CD8-positive, alpha-beta memory T cell (primary cell): ENCODE results near the gene TM6SF1. TPM values are rescaled to one million over a fixed set of nuclear protein-coding genes. Genes with fewer than 3 reads are reported as not detected.
"Not testable (repeated sequence)": the region's sequence is repeated elsewhere in the genome, so short reads cannot be mapped to it uniquely, and the experiment has no call there.

Experiments
- CTCF ChIA-PET: fragments of 350-600 bp; sonication (Branson Sonifier 250); formaldehyde crosslinking; loops from one replicate; lab custom pipeline; 2021; ENCODE audit warnings: antibody characterized with exemption; lab: Charles Lee
- POLR2A ChIA-PET: fragments of 350-600 bp; sonication (Branson Sonifier 250); formaldehyde crosslinking; loops from one replicate; lab custom pipeline; 2021; ENCODE audit warnings: antibody characterized with exemption; lab: Charles Lee
- DNase-seq, 5 donors: peaks; one replicate each; pipeline versions ENCODE4 v3.0.0 to v3.0.0-alpha.2; 2020 to 2022; ENCODE audit warnings: mixed read lengths in 1 of 5
- H3K27ac ChIP-seq: one replicate; pipeline ENCODE4 v1.7.0; 2013; ENCODE audit warnings: low read depth, mild to moderate bottlenecking, low read length, moderate library complexity
- H3K27me3 ChIP-seq: 2 replicates; pipeline ENCODE4 v1.7.0; 2013; ENCODE audit warnings: low read length, mild to moderate bottlenecking; ENCODE audit not compliant: insufficient read depth, poor library complexity, severe bottlenecking
- H3K36me3 ChIP-seq: 2 replicates; pipeline ENCODE4 v1.7.0; 2013; ENCODE audit warnings: mild to moderate bottlenecking, low read length, moderate library complexity; ENCODE audit not compliant: insufficient read depth
- H3K4me1 ChIP-seq: 2 replicates; pipeline ENCODE4 v1.7.0; 2013; ENCODE audit warnings: mild to moderate bottlenecking, low read length, moderate library complexity; ENCODE audit not compliant: insufficient read depth
- H3K4me3 ChIP-seq: 2 replicates; pipeline ENCODE4 v1.7.0; 2013; ENCODE audit warnings: mild to moderate bottlenecking, low read length
- H3K9me3 ChIP-seq: 2 replicates; pipeline ENCODE4 v1.7.0; 2013; ENCODE audit warnings: mild to moderate bottlenecking, low read length
- H3K27ac Mint-ChIP-seq, 8 donors: one replicate each; pipeline ENCODE4 v1.8.0; 2020 to 2021; ENCODE audit warnings: mixed read lengths in 8 of 8, mild to moderate bottlenecking in 6 of 8, inconsistent platforms in 3 of 8, moderate library complexity in 3 of 8
- H3K27me3 Mint-ChIP-seq, 2 donors: one replicate each; pipeline ENCODE4 v1.8.0; 2020 to 2021; ENCODE audit warnings: mixed read lengths in 2 of 2, mild to moderate bottlenecking in 1 of 2, moderate library complexity in 1 of 2
- H3K36me3 Mint-ChIP-seq, 3 donors: one replicate each; pipeline ENCODE4 v1.8.0; 2020 to 2021; ENCODE audit warnings: mixed read lengths in 3 of 3, inconsistent platforms in 1 of 3, mild to moderate bottlenecking in 1 of 3
- H3K4me1 Mint-ChIP-seq, 3 donors: one replicate each; pipeline ENCODE4 v1.8.0; 2020 to 2021; ENCODE audit warnings: mixed read lengths in 3 of 3, inconsistent platforms in 1 of 3, mild to moderate bottlenecking in 1 of 3
- H3K4me3 Mint-ChIP-seq, 7 donors: one replicate each; pipeline ENCODE4 v1.8.0; 2020 to 2021; ENCODE audit warnings: mixed read lengths in 7 of 7, mild to moderate bottlenecking in 6 of 7, moderate library complexity in 4 of 7, inconsistent platforms in 2 of 7
- H3K9me3 Mint-ChIP-seq, 5 donors: one replicate each; pipeline ENCODE4 v1.8.0; 2020 to 2022; ENCODE audit warnings: mixed read lengths in 5 of 5, mild to moderate bottlenecking in 3 of 5, moderate library complexity in 2 of 5, inconsistent platforms in 1 of 5
- polyA plus RNA-seq: library from polyadenylated mRNA; unstranded; fragments of 300-500 nt; fragmentation: Illumina TruSeq; gene quantifications from one replicate; pipeline ENCODE4 v1.2.3, GENCODE V29; 2021
- total RNA-seq, 2 experiments: library from RNA; stranded (reverse); gene quantifications; one replicate each; pipeline ENCODE4 v1.2.3, GENCODE V29; 2021

The TM6SF1 gene
- total and polyA plus RNA-seq, 3 experiments from 2014 or later = 0.26 to 0.78 (median 0.55) TPM

GRCh38 chr15:83091965-83092308 lies 15.5 kb upstream of the TM6SF1 start:
- H3K4me1 Mint-ChIP-seq, DNase-seq, H3K36me3 ChIP-seq, H3K4me1 ChIP-seq, POLR2A ChIA-PET, H3K27me3 ChIP-seq, H3K27ac Mint-ChIP-seq, H3K36me3 Mint-ChIP-seq, H3K27ac ChIP-seq, H3K9me3 Mint-ChIP-seq, H3K4me3 Mint-ChIP-seq, CTCF ChIA-PET, H3K4me3 ChIP-seq, H3K9me3 ChIP-seq: not testable (repeated sequence)
- peaks cover 4 to 25% of the 10 kb centered on the region in 2 donors for H3K27me3 Mint-ChIP-seq

- Histone ChIP-seq H3K27ac (peak overlapping the region; percentile 24), H3K4me1 (no peaks in the 10 kb centered on the region), H3K4me3 (no peak overlapping the region), H3K27me3 (no peaks in the 10 kb centered on the region), H3K9me3 (no peaks in the 10 kb centered on the region), H3K36me3 (no peaks in the 10 kb centered on the region)
- peaks cover 4 to 28% of the 10 kb centered on the region in 2 donors for H3K27me3 Mint-ChIP-seq
- ChIA-PET POLR2A (no interaction called here), CTCF (no interaction called here)
- peaks cover 0 to under 1% (median 0%) of the 10 kb centered on the region in 5 donors for H3K9me3 Mint-ChIP-seq
- no peaks in the 10 kb centered on the region for H3K4me1 Mint-ChIP-seq
- peaks cover 0 to 3% (median 0%) of the 10 kb centered on the region in 3 donors for H3K36me3 Mint-ChIP-seq
- no peak overlapping the region for H3K4me3 Mint-ChIP-seq
- H3K27ac Mint-ChIP-seq = no peak overlapping the region
- DNase-seq = no peak
These were observed 15.0 kb upstream of the TM6SF1 start for GRCh38 chr15:83092309-83092976.

GRCh38 chr15:83094583-83094982 lies 12.9 kb upstream of the TM6SF1 start:
- CTCF ChIA-PET = no interaction called here
- H3K4me1 Mint-ChIP-seq = no peaks in the 10 kb centered on the region
- POLR2A ChIA-PET = no interaction called here
- Histone ChIP-seq H3K4me3 (no peak overlapping the region), H3K9me3 (no peaks in the 10 kb centered on the region), H3K4me1 (no peaks in the 10 kb centered on the region), H3K27ac (no peak overlapping the region), H3K27me3 (no peaks in the 10 kb centered on the region), H3K36me3 (no peaks in the 10 kb centered on the region)
- peaks cover 0 to 3% (median 0%) of the 10 kb centered on the region in 3 donors for H3K36me3 Mint-ChIP-seq
- no peak overlapping the region for H3K4me3 Mint-ChIP-seq
- peaks cover 0 to 9% (median 0%) of the 10 kb centered on the region in 5 donors for H3K9me3 Mint-ChIP-seq
- no peak for DNase-seq
- peaks cover 6 to 33% of the 10 kb centered on the region in 2 donors for H3K27me3 Mint-ChIP-seq
- H3K27ac Mint-ChIP-seq = no peak overlapping the region

- ChIA-PET POLR2A (no interaction called here), CTCF (no interaction called here)
- Mint-ChIP-seq H3K27ac (no peak overlapping the region), H3K27me3 (peaks cover 10 to 56% of the 10 kb centered on the region in 2 donors), H3K4me3 (no peak overlapping the region), H3K9me3 (peaks cover 0 to 10% (median 0%) of the 10 kb centered on the region in 5 donors), H3K36me3 (no peaks in the 10 kb centered on the region), H3K4me1 (no peaks in the 10 kb centered on the region)
- Histone ChIP-seq H3K4me3 (no peak overlapping the region), H3K36me3 (no peaks in the 10 kb centered on the region), H3K9me3 (no peaks in the 10 kb centered on the region), H3K27ac (no peak overlapping the region), H3K4me1 (no peaks in the 10 kb centered on the region), H3K27me3 (no peaks in the 10 kb centered on the region)
- no peak for DNase-seq
These were observed 9.4 kb upstream of the TM6SF1 start for GRCh38 chr15:83098079-83098478.

- Histone ChIP-seq H3K27me3 (no peaks in the 10 kb centered on the region), H3K36me3 (no peaks in the 10 kb centered on the region), H3K4me1 (no peaks in the 10 kb centered on the region), H3K9me3 (no peaks in the 10 kb centered on the region), H3K27ac (no peak overlapping the region), H3K4me3 (no peak overlapping the region)
- Mint-ChIP-seq H3K4me3 (no peak overlapping the region), H3K9me3 (peaks cover 0 to 10% (median 3%) of the 10 kb centered on the region in 5 donors), H3K27ac (no peak overlapping the region), H3K27me3 (peaks cover 16 to 61% of the 10 kb centered on the region in 2 donors), H3K36me3 (peaks cover 0 to 4% (median 0%) of the 10 kb centered on the region in 3 donors), H3K4me1 (no peaks in the 10 kb centered on the region)
- DNase-seq = no peak
- ChIA-PET POLR2A (no interaction called here), CTCF (no interaction called here)
These were observed 8.2 kb upstream of the TM6SF1 start for GRCh38 chr15:83099290-83099689.

- Mint-ChIP-seq H3K4me1 (no peaks in the 10 kb centered on the region), H3K27me3 (peaks cover 22 to 67% of the 10 kb centered on the region in 2 donors), H3K4me3 (no peak overlapping the region), H3K36me3 (peaks cover 0 to 6% (median 0%) of the 10 kb centered on the region in 3 donors), H3K27ac (no peak overlapping the region), H3K9me3 (peaks cover 0 to 10% (median 3%) of the 10 kb centered on the region in 5 donors)
- POLR2A ChIA-PET = no interaction called here
- Histone ChIP-seq H3K27ac (no peak overlapping the region), H3K4me1 (no peaks in the 10 kb centered on the region), H3K27me3 (no peaks in the 10 kb centered on the region), H3K4me3 (no peak overlapping the region), H3K9me3 (no peaks in the 10 kb centered on the region), H3K36me3 (no peaks in the 10 kb centered on the region)
- DNase-seq = no peak
- CTCF ChIA-PET = no interaction called here
These were observed 7.3 kb upstream of the TM6SF1 start for GRCh38 chr15:83100097-83100646.

GRCh38 chr15:83102346-83102745 lies 5.1 kb upstream of the TM6SF1 start:
- peaks cover 0 to 6% (median 0%) of the 10 kb centered on the region in 3 donors for H3K36me3 Mint-ChIP-seq
- ChIA-PET CTCF (no interaction called here), POLR2A (no interaction called here)
- no peak overlapping the region for H3K4me3 ChIP-seq
- peaks cover 35 to 73% of the 10 kb centered on the region in 2 donors for H3K27me3 Mint-ChIP-seq
- no peaks in the 10 kb centered on the region for H3K4me1 ChIP-seq
- H3K9me3 ChIP-seq = no peaks in the 10 kb centered on the region
- no peaks in the 10 kb centered on the region for H3K27me3 ChIP-seq
- H3K4me1 Mint-ChIP-seq = peaks cover 5 to 8% (median 7%) of the 10 kb centered on the region in 3 donors
- no peaks in the 10 kb centered on the region for H3K36me3 ChIP-seq
- H3K4me3 Mint-ChIP-seq = no peak overlapping the region
- no peak overlapping the region for H3K27ac ChIP-seq
- no peak for DNase-seq
- H3K9me3 Mint-ChIP-seq = peaks cover 0 to 10% (median 3%) of the 10 kb centered on the region in 5 donors
- no peak overlapping the region for H3K27ac Mint-ChIP-seq

- Mint-ChIP-seq H3K9me3 (peaks cover 0 to 3% (median 0%) of the 10 kb centered on the region in 5 donors), H3K4me1 (peaks cover 13 to 14% (median 14%) of the 10 kb centered on the region in 3 donors), H3K36me3 (peaks cover 0 to 6% (median 0%) of the 10 kb centered on the region in 3 donors), H3K4me3 (peak overlapping the region in 1 of 7 donors; percentile 67), H3K27ac (no peak overlapping the region), H3K27me3 (peaks cover 39 to 71% of the 10 kb centered on the region in 2 donors)
- Histone ChIP-seq H3K27ac (no peak overlapping the region), H3K27me3 (peaks cover 5% of the 10 kb centered on the region), H3K36me3 (no peaks in the 10 kb centered on the region), H3K4me1 (peaks cover 7% of the 10 kb centered on the region), H3K9me3 (no peaks in the 10 kb centered on the region), H3K4me3 (no peak overlapping the region)
- ChIA-PET CTCF (no interaction called here), POLR2A (no interaction called here)
- no peak for DNase-seq
These were observed 3.3 kb upstream of the TM6SF1 start for GRCh38 chr15:83104141-83104540.
